Left ventricle myocardium inferior (tissue), 1 donor: Measurements from ENCODE around the gene FADS3. TPM values are rescaled to one million over a fixed set of nuclear protein-coding genes. Genes with fewer than 3 reads are reported as not detected.

ENCODE experiments used
- DNase-seq: peaks from one replicate; pipeline ENCODE4 v3.0.0-alpha.2; 2020
- H3K27ac ChIP-seq: fragments of 200-600 bp; replicated peaks from 2 replicates; pipeline ENCODE4 v1.8.0; 2021
- H3K27me3 ChIP-seq: fragments of 200-600 bp; 2 replicates; pipeline ENCODE4 v1.8.0; 2021; ENCODE audit warnings: low read depth
- H3K36me3 ChIP-seq: fragments of 200-600 bp; 2 replicates; pipeline ENCODE4 v1.8.0; 2021
- H3K4me1 ChIP-seq: fragments of 200-600 bp; 2 replicates; pipeline ENCODE4 v1.8.0; 2021
- H3K4me3 ChIP-seq: fragments of 200-600 bp; 2 replicates; pipeline ENCODE4 v1.8.0; 2021; ENCODE audit warnings: mild to moderate bottlenecking, moderate library complexity
- H3K9me3 ChIP-seq: fragments of 200-600 bp; replicated peaks from 2 replicates; pipeline ENCODE4 v1.8.0; 2021
- CTCF ChIP-seq: fragments of 200-600 bp; IDR thresholded peaks from 2 replicates; pipeline ENCODE4 v1.8.0; 2021; ENCODE audit warnings: antibody characterized with exemption, mild to moderate bottlenecking, borderline replicate concordance
- intact Hi-C: fragments of 100-400 bp; cut with micrococcal nuclease; formaldehyde crosslinking; loops from one replicate; pipeline ENCODE4 v1.11.0; 2022
- long read RNA-seq: library from polyadenylated mRNA; unstranded; transcript quantifications from one replicate; pipeline ENCODE4 v2.0.0, GENCODE V29; 2021
- total RNA-seq: library from RNA; stranded (reverse); fragmentation: NEBNext Ultra II Directional; extraction: Animal tissue kit (Norgen Biotek cat#: 25700); gene quantifications from one replicate; pipeline ENCODE4 v1.2.1, GENCODE V29; 2021
- donor health status: DM: no; HTN: yes; CAD: no; lungs with severe emphysema.

FADS3 gene
- 65.5 TPM for total RNA-seq
- long read RNA-seq, transcript FADS3-201 (12 exons, 1,779 nt) = major isoform, 118 of 226 reads
- long read RNA-seq, partial matches to known transcripts = 22 of 226 reads
- long read RNA-seq, other reads (novel, unspliced or antisense) = 85 of 226 reads

- DNase-seq = peak; percentile 91
- Histone ChIP-seq H3K4me3 (peak within 1 kb of the TSS; percentile 98), H3K36me3 (no peaks in the 10 kb centered on the region), H3K9me3 (no peaks in the 10 kb centered on the region), H3K27me3 (no peaks in the 10 kb centered on the region), H3K27ac (peak within 1 kb of the TSS; percentile 98), H3K4me1 (peaks cover 51% of the 10 kb centered on the region)
- peak; percentile 7 for TF ChIP-seq CTCF
- intact Hi-C loops = loop anchor here (10.0 kb wide), 1 partner anchor 97 kb away; the partner anchor contains the start of genes FEN1 and TMEM258
These were observed at the start of gene FADS3 for GRCh38 chr11:61891331-61892084. Gene FADS3, minus strand, starts transcription at chr11:61891545. Its CDS starts 164 bp downstream, at chr11:61891381.

- H3K27me3 ChIP-seq = no peaks in the 10 kb centered on the region
- intact Hi-C loops = loop anchor here (10.0 kb wide), 1 partner anchor 146 kb away; the partner anchor contains the start of genes FEN1 and TMEM258
- H3K36me3 ChIP-seq = no peaks in the 10 kb centered on the region
- no peak for DNase-seq
- H3K4me1 ChIP-seq = no peaks in the 10 kb centered on the region
- H3K4me3 ChIP-seq = no peak overlapping the region
- peaks cover 28% of the 10 kb centered on the region for H3K9me3 ChIP-seq
- no peak for TF ChIP-seq CTCF
- no peak overlapping the region for H3K27ac ChIP-seq
These were observed 49.1 kb upstream of the FADS3 start for GRCh38 chr11:61940466-61940865.

- Histone ChIP-seq H3K4me3 (no peak overlapping the region), H3K27ac (no peak overlapping the region), H3K36me3 (no peaks in the 10 kb centered on the region), H3K27me3 (no peaks in the 10 kb centered on the region), H3K4me1 (no peaks in the 10 kb centered on the region), H3K9me3 (peaks cover 26% of the 10 kb centered on the region)
- no peak for TF ChIP-seq CTCF
- intact Hi-C loops = no loop called here
- DNase-seq = no peak
These were observed 44.5 kb upstream of the FADS3 start for GRCh38 chr11:61935861-61936260.

GRCh38 chr11:61930933-61931332 is 39.6 kb upstream of the FADS3 start:
- no peak overlapping the region for H3K27ac ChIP-seq
- intact Hi-C loops = no loop called here
- no peak overlapping the region for H3K4me3 ChIP-seq
- TF ChIP-seq CTCF = no peak
- H3K36me3 ChIP-seq = no peaks in the 10 kb centered on the region
- no peaks in the 10 kb centered on the region for H3K4me1 ChIP-seq
- H3K9me3 ChIP-seq = peaks cover 5% of the 10 kb centered on the region
- no peaks in the 10 kb centered on the region for H3K27me3 ChIP-seq
- DNase-seq = no peak

GRCh38 chr11:61928606-61929005 is 37.3 kb upstream of the FADS3 start:
- H3K4me3 ChIP-seq = no peak overlapping the region
- intact Hi-C loops = no loop called here
- no peak for DNase-seq
- peaks cover 8% of the 10 kb centered on the region for H3K4me1 ChIP-seq
- no peaks in the 10 kb centered on the region for H3K27me3 ChIP-seq
- no peaks in the 10 kb centered on the region for H3K9me3 ChIP-seq
- no peak for TF ChIP-seq CTCF
- no peak overlapping the region for H3K27ac ChIP-seq
- H3K36me3 ChIP-seq = no peaks in the 10 kb centered on the region
